GM19328 (cell line): ENCODE results near the gene CLIP2.
"Not testable (repeated sequence)": the region's sequence is repeated elsewhere in the genome, so short reads cannot be mapped to it uniquely, and the experiment has no call there.

Source experiments
- ATAC-seq: cut with Tn5 transposase; IDR thresholded peaks from one replicate; pipeline ENCODE4 v1.9.1; 2021; ENCODE audit warnings: mild to moderate bottlenecking, moderate library complexity; ENCODE audit not compliant: unreplicated experiment

Gene CLIP2

GRCh38 chr7:74289018-74289658 is at the start of gene CLIP2:
CLIP2 (plus strand) TSS chr7:74289407; CDS start chr7:74317547, 28,140 bp downstream.
- ATAC-seq, result peak; percentile 40

GRCh38 chr7:74240482-74240881 is 48.7 kb upstream of the CLIP2 start:
- ATAC-seq, result no peak

GRCh38 chr7:74242122-74242443 is 47.1 kb upstream of the CLIP2 start:
- ATAC-seq, result no peak

- ATAC-seq, result no peak
Measured at GRCh38 chr7:74246497-74246896, 42.7 kb upstream of the CLIP2 start.

- no peak for ATAC-seq
Measured at GRCh38 chr7:74248156-74248555, 41.1 kb upstream of the CLIP2 start.

GRCh38 chr7:74249058-74249457 is 40.1 kb upstream of the CLIP2 start:
- ATAC-seq, result not testable (repeated sequence)

- no peak for ATAC-seq
Measured at GRCh38 chr7:74252893-74253292, 36.3 kb upstream of the CLIP2 start.

GRCh38 chr7:74253331-74253730 is 35.9 kb upstream of the CLIP2 start:
- ATAC-seq, result no peak

GRCh38 chr7:74253835-74254128 is 35.4 kb upstream of the CLIP2 start:
- ATAC-seq, result peak; percentile 2

- peak; percentile 79 for ATAC-seq
Measured at GRCh38 chr7:74254129-74254857, 34.9 kb upstream of the CLIP2 start, which contains the start of gene RFC2. RFC2 (minus strand) TSS chr7:74254399; CDS start chr7:74254383, 16 bp downstream.

- ATAC-seq, result no peak
Measured at GRCh38 chr7:74254858-74255379, 34.3 kb upstream of the CLIP2 start.

- ATAC-seq, result not testable (repeated sequence)
Measured at GRCh38 chr7:74255461-74255860, 33.7 kb upstream of the CLIP2 start.

- ATAC-seq, result no peak
Measured at GRCh38 chr7:74256491-74257408, 32.5 kb upstream of the CLIP2 start.

GRCh38 chr7:74258639-74259038 is 30.6 kb upstream of the CLIP2 start:
- no peak for ATAC-seq

GRCh38 chr7:74262639-74263398 is 26.4 kb upstream of the CLIP2 start:
- ATAC-seq, result no peak

- no peak for ATAC-seq
Measured at GRCh38 chr7:74263399-74264120, 25.6 kb upstream of the CLIP2 start.

GRCh38 chr7:74266191-74266963 is 22.8 kb upstream of the CLIP2 start:
- ATAC-seq, result no peak

- no peak for ATAC-seq
Measured at GRCh38 chr7:74267756-74268565, 21.2 kb upstream of the CLIP2 start.
